DOHH2 (cell line): ENCODE results near the gene STK32B.

Experiments
- H3F3A ChIP-seq: fragments of 200-600 bp; sonication (generic), shearing (Covaris generic); 2 replicates; pipeline ENCODE4 v1.6.0; 2016; ENCODE audit warnings: antibody characterized with exemption, mild to moderate bottlenecking; ENCODE audit not compliant: control insufficient read depth, insufficient read depth
- H3K27ac ChIP-seq: fragments of 200-600 bp; sonication (generic); 2 replicates; pipeline ENCODE4 v1.5.1; 2014; ENCODE audit warnings: low read depth, mild to moderate bottlenecking, low read length, moderate library complexity
- H3K27me3 ChIP-seq: fragments of 200-600 bp; sonication (generic); 2 replicates; pipeline ENCODE4 v1.6.1; 2014; ENCODE audit warnings: mild to moderate bottlenecking, low read length, mixed read lengths; ENCODE audit not compliant: control insufficient read depth
- H3K36me3 ChIP-seq: fragments of 200-600 bp; sonication (generic); 2 replicates; pipeline ENCODE4 v1.6.1; 2014; ENCODE audit warnings: mild to moderate bottlenecking, low read length, moderate library complexity, mixed read lengths; ENCODE audit not compliant: control insufficient read depth
- H3K4me1 ChIP-seq: fragments of 200-600 bp; sonication (generic); 2 replicates; pipeline ENCODE4 v1.6.1; 2014; ENCODE audit warnings: mild to moderate bottlenecking, low read length, mixed read lengths; ENCODE audit not compliant: control insufficient read depth
- H3K4me2 ChIP-seq: fragments of 200-600 bp; sonication (generic); 2 replicates; pipeline ENCODE4 v1.6.0; 2014; ENCODE audit warnings: mild to moderate bottlenecking, low read length, moderate library complexity
- H3K4me3 ChIP-seq: fragments of 200-600 bp; sonication (generic); 2 replicates; pipeline ENCODE4 v1.5.1; 2014; ENCODE audit warnings: mild to moderate bottlenecking, low read length, mixed read lengths
- H3K79me2 ChIP-seq: fragments of 200-600 bp; sonication (generic); 2 replicates; pipeline ENCODE4 v1.6.1; 2014; ENCODE audit warnings: mild to moderate bottlenecking, low read length, mixed read lengths; ENCODE audit not compliant: control insufficient read depth
- H3K9me2 ChIP-seq: fragments of 200-600 bp; sonication (generic); replicated peaks from 2 replicates; pipeline ENCODE4 v1.6.1; 2014; ENCODE audit warnings: mild to moderate bottlenecking, low read length, mixed read lengths; ENCODE audit not compliant: control insufficient read depth
- H3K9me3 ChIP-seq: fragments of 200-600 bp; sonication (generic); 2 replicates; pipeline ENCODE4 v1.6.1; 2014; ENCODE audit warnings: antibody characterized with exemption, low read length, mixed read lengths; ENCODE audit not compliant: control insufficient read depth, insufficient read depth
- H4K20me1 ChIP-seq: fragments of 200-600 bp; sonication (generic); 2 replicates; pipeline ENCODE4 v1.6.0; 2014; ENCODE audit warnings: low read depth, mild to moderate bottlenecking, antibody characterized with exemption, low read length, moderate library complexity; ENCODE audit not compliant: control insufficient read depth, insufficient read depth
- EZH2phosphoT487 ChIP-seq: fragments of 200-600 bp; sonication (generic); IDR thresholded peaks from 2 replicates; pipeline ENCODE4 v1.6.1; 2017; ENCODE audit warnings: borderline replicate concordance, mild to moderate bottlenecking, antibody characterized with exemption, low read length, moderate library complexity, mixed read lengths
- TF ChIP-seq, protein P1 (sequence below): fragments of 200-600 bp; sonication (generic); IDR thresholded peaks from one replicate; pipeline ENCODE4 v1.5.1; 2014; ENCODE audit warnings: antibody characterized with exemption, mild to moderate bottlenecking, low read depth, low read length; ENCODE audit not compliant: poor library complexity, severe bottlenecking

Gene STK32B

DNA sequence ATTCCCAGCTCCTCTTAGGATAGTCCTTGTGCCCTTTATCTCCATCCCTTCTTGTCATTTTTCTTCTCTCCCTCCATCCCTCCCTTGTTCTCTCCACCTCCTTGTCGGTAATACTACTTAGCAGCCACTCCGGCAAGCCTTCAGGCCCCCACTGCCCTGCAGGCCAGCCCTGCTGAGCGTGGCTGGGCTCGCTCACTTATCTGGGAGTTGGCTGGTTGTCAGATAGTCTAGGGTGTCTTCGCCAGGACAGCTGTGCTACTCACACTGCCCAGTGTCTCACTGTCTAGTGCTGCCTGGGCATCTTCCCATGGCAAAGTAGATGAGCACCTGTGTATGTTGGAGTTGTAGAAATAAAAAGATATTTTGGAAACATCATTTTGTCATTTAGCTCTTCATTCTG lies 75.0 kb downstream of the STK32B start:
- no peaks in the 10 kb centered on the region for H3F3A ChIP-seq
- TF ChIP-seq, protein P1, sequence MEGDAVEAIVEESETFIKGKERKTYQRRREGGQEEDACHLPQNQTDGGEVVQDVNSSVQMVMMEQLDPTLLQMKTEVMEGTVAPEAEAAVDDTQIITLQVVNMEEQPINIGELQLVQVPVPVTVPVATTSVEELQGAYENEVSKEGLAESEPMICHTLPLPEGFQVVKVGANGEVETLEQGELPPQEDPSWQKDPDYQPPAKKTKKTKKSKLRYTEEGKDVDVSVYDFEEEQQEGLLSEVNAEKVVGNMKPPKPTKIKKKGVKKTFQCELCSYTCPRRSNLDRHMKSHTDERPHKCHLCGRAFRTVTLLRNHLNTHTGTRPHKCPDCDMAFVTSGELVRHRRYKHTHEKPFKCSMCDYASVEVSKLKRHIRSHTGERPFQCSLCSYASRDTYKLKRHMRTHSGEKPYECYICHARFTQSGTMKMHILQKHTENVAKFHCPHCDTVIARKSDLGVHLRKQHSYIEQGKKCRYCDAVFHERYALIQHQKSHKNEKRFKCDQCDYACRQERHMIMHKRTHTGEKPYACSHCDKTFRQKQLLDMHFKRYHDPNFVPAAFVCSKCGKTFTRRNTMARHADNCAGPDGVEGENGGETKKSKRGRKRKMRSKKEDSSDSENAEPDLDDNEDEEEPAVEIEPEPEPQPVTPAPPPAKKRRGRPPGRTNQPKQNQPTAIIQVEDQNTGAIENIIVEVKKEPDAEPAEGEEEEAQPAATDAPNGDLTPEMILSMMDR = no peak
- no peak for TF ChIP-seq EZH2phosphoT487
- H3K36me3 ChIP-seq = no peaks in the 10 kb centered on the region
- no peaks in the 10 kb centered on the region for H3K4me1 ChIP-seq
- H3K27me3 ChIP-seq = no peaks in the 10 kb centered on the region
- H3K9me3 ChIP-seq = peaks cover 6% of the 10 kb centered on the region; the same call in 1 of the 2 replicates
- no peak overlapping the region for H3K4me3 ChIP-seq
- H4K20me1 ChIP-seq = no peaks in the 10 kb centered on the region
- H3K9me2 ChIP-seq = no peaks in the 10 kb centered on the region
- no peak overlapping the region for H3K4me2 ChIP-seq
- no peaks in the 10 kb centered on the region for H3K79me2 ChIP-seq
- H3K27ac ChIP-seq = no peak overlapping the region

DNA sequence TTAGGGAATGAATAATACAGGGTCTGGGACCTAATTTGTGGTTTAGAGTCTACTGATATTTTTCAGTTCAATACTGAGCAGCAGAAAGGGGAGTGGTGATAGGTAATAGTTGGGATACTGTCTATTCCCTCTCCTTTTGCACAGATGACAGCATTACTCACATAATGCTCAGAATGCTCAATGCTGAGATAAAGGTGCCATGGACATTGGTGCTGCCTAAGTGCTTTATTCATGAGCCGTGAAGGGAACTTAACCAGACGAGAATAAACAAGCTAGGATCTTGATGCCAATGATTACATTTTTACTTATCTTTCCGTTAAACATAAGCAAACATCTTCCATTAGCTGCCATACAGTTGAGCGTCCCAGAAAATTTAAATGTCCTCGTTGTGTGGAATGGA lies 75.6 kb downstream of the STK32B start:
- Histone ChIP-seq H4K20me1 (no peaks in the 10 kb centered on the region), H3K9me3 (peaks cover 6% of the 10 kb centered on the region; the same call in 1 of the 2 replicates), H3K4me3 (no peak overlapping the region), H3K9me2 (no peaks in the 10 kb centered on the region), H3K27me3 (no peaks in the 10 kb centered on the region), H3K79me2 (no peaks in the 10 kb centered on the region), H3F3A (no peaks in the 10 kb centered on the region), H3K4me1 (no peaks in the 10 kb centered on the region), H3K27ac (no peak overlapping the region), H3K4me2 (no peak overlapping the region), H3K36me3 (no peaks in the 10 kb centered on the region)
- TF ChIP-seq EZH2phosphoT487 = no peak
- TF ChIP-seq, protein P1 = no peak

DNA sequence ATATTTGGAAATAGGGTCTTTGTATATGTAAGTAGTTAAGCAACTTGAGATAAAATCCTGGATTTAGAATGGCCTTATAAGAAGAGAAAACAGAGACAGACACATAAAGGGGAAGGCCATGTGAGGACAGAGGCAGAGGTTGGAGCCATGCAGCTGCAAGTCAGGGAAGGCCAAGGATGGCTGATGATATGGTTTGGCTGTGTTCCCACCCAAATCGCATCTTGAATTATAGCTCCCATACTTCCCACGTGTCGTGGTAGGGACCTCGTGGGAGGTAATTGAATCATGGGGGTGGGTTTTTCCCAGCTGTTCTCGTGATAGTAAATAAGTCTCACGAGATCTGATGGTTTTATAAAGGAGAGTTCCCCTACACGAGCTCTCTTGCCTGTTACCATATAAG lies 76.3 kb downstream of the STK32B start:
- Histone ChIP-seq H3K36me3 (no peaks in the 10 kb centered on the region), H3K4me2 (no peak overlapping the region), H3K27ac (no peak overlapping the region), H3K27me3 (no peaks in the 10 kb centered on the region), H3K9me2 (no peaks in the 10 kb centered on the region), H3K79me2 (no peaks in the 10 kb centered on the region), H3K4me1 (no peaks in the 10 kb centered on the region), H3F3A (no peaks in the 10 kb centered on the region), H3K4me3 (no peak overlapping the region), H3K9me3 (peaks cover 1% of the 10 kb centered on the region; the same call in 1 of the 2 replicates), H4K20me1 (no peaks in the 10 kb centered on the region)
- TF ChIP-seq, protein P1 = no peak
- TF ChIP-seq EZH2phosphoT487 = no peak

DNA sequence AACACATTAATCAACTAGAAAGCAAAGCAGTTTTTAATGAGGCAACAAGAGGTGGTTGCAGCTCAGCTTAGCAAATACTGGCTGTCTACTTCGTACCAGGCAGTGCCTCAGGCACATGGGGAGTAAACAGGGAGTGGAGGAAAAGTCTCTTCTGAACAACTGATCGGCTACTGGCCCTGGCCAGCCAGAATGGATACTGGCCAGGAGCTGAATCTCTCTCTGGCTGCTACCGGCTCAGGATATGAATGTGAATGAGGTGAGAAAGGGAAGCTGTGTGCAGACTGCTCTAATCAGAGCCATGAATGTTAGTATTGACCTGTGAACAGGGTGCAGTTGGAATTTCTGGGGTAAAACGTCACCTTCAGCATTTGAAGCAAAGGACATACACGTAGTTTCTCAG lies 77.3 kb downstream of the STK32B start:
- Histone ChIP-seq H3K79me2 (no peaks in the 10 kb centered on the region), H3K4me3 (no peak overlapping the region), H3K27me3 (no peaks in the 10 kb centered on the region), H3K36me3 (no peaks in the 10 kb centered on the region), H3F3A (no peaks in the 10 kb centered on the region), H3K4me2 (no peak overlapping the region), H4K20me1 (no peaks in the 10 kb centered on the region), H3K4me1 (no peaks in the 10 kb centered on the region), H3K9me3 (no peaks in the 10 kb centered on the region), H3K27ac (no peak overlapping the region), H3K9me2 (no peaks in the 10 kb centered on the region)
- TF ChIP-seq EZH2phosphoT487 = no peak
- TF ChIP-seq, protein P1 = no peak
